NB4 (cell line): ENCODE results near the gene EPHA6.

ENCODE experiments used
- DNase-seq: peaks from one replicate; pipeline ENCODE4 v3.0.0; 2010; ENCODE audit warnings: low read depth
- H3K4me3 ChIP-seq: one replicate; pipeline ENCODE4 v1.5.1; 2011; ENCODE audit warnings: mild to moderate bottlenecking, low read depth, low read length, moderate library complexity
- MAX ChIP-seq: IDR thresholded peaks from 2 replicates; pipeline ENCODE4 v1.6.1; 2011; ENCODE audit warnings: low read depth, low read length
- MYC ChIP-seq: IDR thresholded peaks from 2 replicates; pipeline ENCODE4 v1.6.1; 2011; ENCODE audit warnings: low read depth, low read length
- POLR2A ChIP-seq: IDR thresholded peaks from 2 replicates; pipeline ENCODE4 v1.6.1; 2011; ENCODE audit warnings: mild to moderate bottlenecking; ENCODE audit not compliant: insufficient read length; ENCODE audit errors: extremely low read depth
- TF ChIP-seq, protein P1 (sequence below): IDR thresholded peaks from one replicate; pipeline ENCODE4 v1.5.1; 2012; ENCODE audit warnings: low read depth, low read length

EPHA6 gene

DNA sequence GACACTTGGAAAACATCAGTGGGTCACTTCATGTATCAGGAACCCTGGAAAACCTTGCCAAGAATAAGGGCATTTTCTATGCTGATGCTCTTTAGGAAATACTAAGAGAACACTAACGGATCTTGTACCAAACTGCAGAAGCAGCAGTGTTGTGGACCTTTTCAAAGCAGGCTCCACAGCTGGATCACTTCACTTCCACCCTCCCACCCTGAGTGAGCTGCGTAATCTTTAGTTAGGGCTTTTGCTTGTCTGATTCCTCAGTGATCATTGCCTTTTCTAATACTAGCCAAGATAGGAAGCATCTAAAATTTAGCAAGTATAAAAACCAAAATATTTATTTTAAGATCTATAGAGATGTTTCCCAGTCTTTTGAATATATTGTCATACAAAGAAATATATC, 229.0 kb downstream of the EPHA6 start:
- TF ChIP-seq POLR2A (no peak), MYC (no peak), MAX (no peak)
- TF ChIP-seq, protein P1, sequence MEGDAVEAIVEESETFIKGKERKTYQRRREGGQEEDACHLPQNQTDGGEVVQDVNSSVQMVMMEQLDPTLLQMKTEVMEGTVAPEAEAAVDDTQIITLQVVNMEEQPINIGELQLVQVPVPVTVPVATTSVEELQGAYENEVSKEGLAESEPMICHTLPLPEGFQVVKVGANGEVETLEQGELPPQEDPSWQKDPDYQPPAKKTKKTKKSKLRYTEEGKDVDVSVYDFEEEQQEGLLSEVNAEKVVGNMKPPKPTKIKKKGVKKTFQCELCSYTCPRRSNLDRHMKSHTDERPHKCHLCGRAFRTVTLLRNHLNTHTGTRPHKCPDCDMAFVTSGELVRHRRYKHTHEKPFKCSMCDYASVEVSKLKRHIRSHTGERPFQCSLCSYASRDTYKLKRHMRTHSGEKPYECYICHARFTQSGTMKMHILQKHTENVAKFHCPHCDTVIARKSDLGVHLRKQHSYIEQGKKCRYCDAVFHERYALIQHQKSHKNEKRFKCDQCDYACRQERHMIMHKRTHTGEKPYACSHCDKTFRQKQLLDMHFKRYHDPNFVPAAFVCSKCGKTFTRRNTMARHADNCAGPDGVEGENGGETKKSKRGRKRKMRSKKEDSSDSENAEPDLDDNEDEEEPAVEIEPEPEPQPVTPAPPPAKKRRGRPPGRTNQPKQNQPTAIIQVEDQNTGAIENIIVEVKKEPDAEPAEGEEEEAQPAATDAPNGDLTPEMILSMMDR, result no peak
- H3K4me3 ChIP-seq, result no peak overlapping the region
- DNase-seq, result no peak

- no peak overlapping the region for H3K4me3 ChIP-seq
- no peak for TF ChIP-seq POLR2A
- TF ChIP-seq MAX, result no peak
Measured at GRCh38 chr3:97057365-97057764, 243.0 kb downstream of the EPHA6 start.

DNA sequence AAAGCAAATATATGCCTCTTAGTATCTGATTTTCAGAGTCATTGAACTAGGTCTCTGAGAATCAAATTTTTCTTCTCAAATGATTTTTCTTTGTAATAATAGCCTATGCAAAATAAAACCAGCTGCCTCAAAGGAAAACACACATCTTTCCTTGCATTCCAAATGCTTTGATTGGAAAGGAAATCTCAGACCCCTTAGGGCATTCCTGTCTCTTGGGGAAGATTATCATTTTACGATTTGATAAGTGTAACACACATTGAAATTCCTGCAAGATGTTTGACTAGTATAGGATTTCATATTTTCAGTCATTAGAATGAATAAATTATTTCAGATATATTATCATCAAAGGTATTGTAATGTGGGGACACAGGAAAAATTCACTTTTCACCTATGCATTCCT, 244.8 kb downstream of the EPHA6 start:
- DNase-seq, result no peak
- TF ChIP-seq MYC (no peak), POLR2A (no peak), MAX (no peak)
- TF ChIP-seq, protein P1, result no peak
- no peak overlapping the region for H3K4me3 ChIP-seq

More at GRCh38 chr3:97057365-97057764, 243.0 kb downstream of the EPHA6 start:
- no peak for DNase-seq

- no peak for TF ChIP-seq MYC
- TF ChIP-seq POLR2A, result no peak
- TF ChIP-seq MAX, result no peak
- TF ChIP-seq, protein P1, result no peak
- no peak overlapping the region for H3K4me3 ChIP-seq
- DNase-seq, result no peak
Measured at GRCh38 chr3:97066531-97066930, 252.1 kb downstream of the EPHA6 start.

DNA sequence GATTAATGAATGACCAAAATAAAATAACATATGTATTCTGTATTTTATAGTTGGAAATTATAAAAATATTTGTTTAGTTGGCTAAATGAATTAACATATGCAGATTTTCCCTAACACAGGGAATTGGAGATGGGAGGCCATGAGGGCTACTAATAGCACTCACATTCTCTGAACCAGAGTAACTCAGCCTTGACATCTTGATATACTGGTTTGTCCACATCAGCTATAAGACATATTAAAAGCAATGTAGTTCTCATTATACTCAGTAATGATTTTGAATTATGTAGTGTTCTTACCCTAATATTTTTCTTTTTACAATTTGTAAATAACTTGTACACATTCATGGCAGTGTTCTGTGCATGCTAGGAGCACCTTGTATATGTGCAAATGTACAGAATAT, 255.9 kb downstream of the EPHA6 start:
- H3K4me3 ChIP-seq, result no peak overlapping the region
- no peak for DNase-seq

GRCh38 chr3:97074546-97074945, 260.2 kb downstream of the EPHA6 start:
- DNase-seq, result no peak
- TF ChIP-seq MYC (no peak), POLR2A (no peak), MAX (no peak)
- TF ChIP-seq, protein P1, result no peak

More for the DNA sequence above, 255.9 kb downstream of the EPHA6 start:
- TF ChIP-seq MYC, result no peak
- no peak for TF ChIP-seq POLR2A
- TF ChIP-seq, protein P1, result no peak
- TF ChIP-seq MAX, result no peak

More at GRCh38 chr3:97074546-97074945, 260.2 kb downstream of the EPHA6 start:
- H3K4me3 ChIP-seq, result no peak overlapping the region
